Panc1 (cell line): ENCODE results near the gene CACNA1D.

Experiments used
- POLR2AphosphoS5 ChIP-seq: IDR thresholded peaks from 2 replicates; pipeline ENCODE4 v1.6.1; 2012; ENCODE audit warnings: mild to moderate bottlenecking, low read depth, low read length, moderate library complexity
- SIN3A ChIP-seq: IDR thresholded peaks from 2 replicates; pipeline ENCODE4 v1.6.1; 2012; ENCODE audit warnings: low read depth, mild to moderate bottlenecking, low read length, moderate library complexity, borderline replicate concordance; ENCODE audit not compliant: insufficient read depth
- TF ChIP-seq, protein P1 (sequence below): fragments of 450-650 bp; IDR thresholded peaks from 2 replicates; pipeline ENCODE4 v1.5.1; 2017; ENCODE audit warnings: mild to moderate bottlenecking
- TF ChIP-seq, protein P2 (sequence below), 2 experiments: IDR thresholded peaks; 2 replicates each; pipeline ENCODE4 v1.6.1; 2011 to 2012; ENCODE audit warnings: low read depth in 2 of 2, control low read depth in 1 of 2, low read length in 1 of 2, mild to moderate bottlenecking in 1 of 2, moderate library complexity in 1 of 2; ENCODE audit not compliant: insufficient read depth in 1 of 2

DNA sequence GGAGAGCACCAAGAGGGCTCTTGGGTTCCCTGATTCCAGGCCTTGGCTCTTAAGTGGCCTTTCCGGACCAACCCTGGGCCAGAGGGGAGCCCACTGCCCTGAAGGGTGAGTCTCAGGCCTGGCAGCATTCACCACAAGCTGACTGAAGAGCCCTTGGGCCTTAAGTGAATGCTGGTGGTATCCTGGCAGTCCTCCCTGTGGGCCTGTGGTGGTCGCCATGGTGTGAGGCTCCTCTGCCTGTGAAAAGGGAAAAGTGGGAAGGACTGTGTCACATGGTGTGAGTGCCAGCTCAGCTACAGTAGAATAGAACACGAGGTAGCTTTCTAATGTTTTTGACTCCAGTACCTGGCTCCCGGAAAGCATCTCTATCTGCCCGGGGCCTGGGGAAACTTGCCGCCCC is 336.5 kb downstream of the CACNA1D start:
- TF ChIP-seq POLR2AphosphoS5 (no peak), SIN3A (no peak)
- TF ChIP-seq, protein P1, sequence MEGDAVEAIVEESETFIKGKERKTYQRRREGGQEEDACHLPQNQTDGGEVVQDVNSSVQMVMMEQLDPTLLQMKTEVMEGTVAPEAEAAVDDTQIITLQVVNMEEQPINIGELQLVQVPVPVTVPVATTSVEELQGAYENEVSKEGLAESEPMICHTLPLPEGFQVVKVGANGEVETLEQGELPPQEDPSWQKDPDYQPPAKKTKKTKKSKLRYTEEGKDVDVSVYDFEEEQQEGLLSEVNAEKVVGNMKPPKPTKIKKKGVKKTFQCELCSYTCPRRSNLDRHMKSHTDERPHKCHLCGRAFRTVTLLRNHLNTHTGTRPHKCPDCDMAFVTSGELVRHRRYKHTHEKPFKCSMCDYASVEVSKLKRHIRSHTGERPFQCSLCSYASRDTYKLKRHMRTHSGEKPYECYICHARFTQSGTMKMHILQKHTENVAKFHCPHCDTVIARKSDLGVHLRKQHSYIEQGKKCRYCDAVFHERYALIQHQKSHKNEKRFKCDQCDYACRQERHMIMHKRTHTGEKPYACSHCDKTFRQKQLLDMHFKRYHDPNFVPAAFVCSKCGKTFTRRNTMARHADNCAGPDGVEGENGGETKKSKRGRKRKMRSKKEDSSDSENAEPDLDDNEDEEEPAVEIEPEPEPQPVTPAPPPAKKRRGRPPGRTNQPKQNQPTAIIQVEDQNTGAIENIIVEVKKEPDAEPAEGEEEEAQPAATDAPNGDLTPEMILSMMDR: no peak
- TF ChIP-seq, protein P2, sequence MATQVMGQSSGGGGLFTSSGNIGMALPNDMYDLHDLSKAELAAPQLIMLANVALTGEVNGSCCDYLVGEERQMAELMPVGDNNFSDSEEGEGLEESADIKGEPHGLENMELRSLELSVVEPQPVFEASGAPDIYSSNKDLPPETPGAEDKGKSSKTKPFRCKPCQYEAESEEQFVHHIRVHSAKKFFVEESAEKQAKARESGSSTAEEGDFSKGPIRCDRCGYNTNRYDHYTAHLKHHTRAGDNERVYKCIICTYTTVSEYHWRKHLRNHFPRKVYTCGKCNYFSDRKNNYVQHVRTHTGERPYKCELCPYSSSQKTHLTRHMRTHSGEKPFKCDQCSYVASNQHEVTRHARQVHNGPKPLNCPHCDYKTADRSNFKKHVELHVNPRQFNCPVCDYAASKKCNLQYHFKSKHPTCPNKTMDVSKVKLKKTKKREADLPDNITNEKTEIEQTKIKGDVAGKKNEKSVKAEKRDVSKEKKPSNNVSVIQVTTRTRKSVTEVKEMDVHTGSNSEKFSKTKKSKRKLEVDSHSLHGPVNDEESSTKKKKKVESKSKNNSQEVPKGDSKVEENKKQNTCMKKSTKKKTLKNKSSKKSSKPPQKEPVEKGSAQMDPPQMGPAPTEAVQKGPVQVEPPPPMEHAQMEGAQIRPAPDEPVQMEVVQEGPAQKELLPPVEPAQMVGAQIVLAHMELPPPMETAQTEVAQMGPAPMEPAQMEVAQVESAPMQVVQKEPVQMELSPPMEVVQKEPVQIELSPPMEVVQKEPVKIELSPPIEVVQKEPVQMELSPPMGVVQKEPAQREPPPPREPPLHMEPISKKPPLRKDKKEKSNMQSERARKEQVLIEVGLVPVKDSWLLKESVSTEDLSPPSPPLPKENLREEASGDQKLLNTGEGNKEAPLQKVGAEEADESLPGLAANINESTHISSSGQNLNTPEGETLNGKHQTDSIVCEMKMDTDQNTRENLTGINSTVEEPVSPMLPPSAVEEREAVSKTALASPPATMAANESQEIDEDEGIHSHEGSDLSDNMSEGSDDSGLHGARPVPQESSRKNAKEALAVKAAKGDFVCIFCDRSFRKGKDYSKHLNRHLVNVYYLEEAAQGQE (IDR thresholded peaks at IDR 0.05; ENCODE audit: insufficient read depth in 1 of 2, low read depth in 2 of 2, low read length in 1 of 2): no peak
